ENCODE data around the gene DCUN1D4.
"Not testable (repeated sequence)": the region's sequence is repeated elsewhere in the genome, so short reads cannot be mapped to it uniquely, and the experiment has no call there.

DCUN1D4 gene

DNA sequence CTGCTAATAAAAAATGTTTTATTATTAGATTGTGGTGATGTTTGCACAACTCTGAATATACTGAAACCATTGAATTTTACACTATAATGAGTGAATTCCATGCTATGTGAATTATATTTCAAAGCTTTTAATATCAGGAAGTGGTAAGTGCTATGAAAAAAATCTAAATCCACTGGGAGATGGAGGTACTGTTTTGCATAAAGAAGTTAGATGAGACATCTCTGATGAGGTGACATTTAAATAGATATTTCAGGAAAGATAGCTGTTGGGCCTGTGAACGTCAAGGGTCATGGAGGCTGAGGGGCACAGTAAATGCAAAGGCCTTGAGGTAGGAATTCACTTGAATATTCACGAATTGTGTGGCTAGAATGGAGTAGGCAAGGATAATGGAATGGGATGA lies 12.3 kb downstream of the DCUN1D4 start:
- DNase-seq (ENCODE audit: low spot score), result no peak

DNA sequence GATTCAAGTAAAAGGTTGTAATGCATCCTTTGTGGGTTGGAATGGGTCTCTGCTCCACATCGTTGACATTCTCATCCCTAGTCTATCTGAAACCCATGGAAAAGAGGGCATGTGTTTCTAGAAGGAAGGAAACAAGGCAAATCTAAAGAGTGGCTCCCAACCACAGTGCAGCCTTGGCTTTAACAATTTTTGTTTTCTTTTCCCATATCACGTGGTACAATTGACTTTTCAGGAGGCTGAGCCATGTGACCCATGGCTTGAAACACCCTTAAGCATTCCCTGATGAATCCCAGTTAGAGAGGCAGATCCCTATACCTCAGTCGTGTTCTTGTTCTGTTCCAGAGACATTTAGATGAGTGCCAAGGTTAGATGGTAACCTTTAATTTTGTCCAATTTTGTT lies 12.8 kb downstream of the DCUN1D4 start:
- no peak for DNase-seq (ENCODE audit: low spot score)

DNA sequence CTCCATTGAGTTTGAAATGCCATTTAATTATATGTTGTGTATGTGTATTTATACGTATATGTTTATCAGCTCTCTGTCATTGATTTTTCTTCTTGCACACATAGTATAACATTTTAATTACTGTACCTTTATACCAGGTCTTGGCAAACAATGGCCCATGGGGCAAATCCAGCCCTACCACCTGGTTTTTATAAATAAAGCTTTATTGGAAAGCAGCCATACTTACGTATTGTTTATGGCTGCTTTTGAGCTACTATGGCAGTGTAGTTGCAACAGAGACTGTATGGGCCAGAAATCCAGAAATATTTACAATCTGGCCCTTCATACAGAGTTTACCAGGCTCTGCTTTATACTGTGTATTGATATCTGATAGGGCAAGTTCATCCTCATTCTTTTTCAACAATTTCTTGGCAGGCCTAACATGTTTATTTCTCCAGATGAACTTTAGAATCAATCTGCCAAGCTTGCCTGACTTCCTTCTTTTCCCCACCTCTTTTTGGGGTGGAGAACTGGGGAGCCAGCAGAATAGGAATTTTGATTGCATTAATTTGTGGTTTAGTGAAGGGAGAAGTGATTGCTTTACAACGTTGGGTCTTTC lies 15.8 kb downstream of the DCUN1D4 start:
- no peak for DNase-seq (ENCODE audit: low spot score)

DNA sequence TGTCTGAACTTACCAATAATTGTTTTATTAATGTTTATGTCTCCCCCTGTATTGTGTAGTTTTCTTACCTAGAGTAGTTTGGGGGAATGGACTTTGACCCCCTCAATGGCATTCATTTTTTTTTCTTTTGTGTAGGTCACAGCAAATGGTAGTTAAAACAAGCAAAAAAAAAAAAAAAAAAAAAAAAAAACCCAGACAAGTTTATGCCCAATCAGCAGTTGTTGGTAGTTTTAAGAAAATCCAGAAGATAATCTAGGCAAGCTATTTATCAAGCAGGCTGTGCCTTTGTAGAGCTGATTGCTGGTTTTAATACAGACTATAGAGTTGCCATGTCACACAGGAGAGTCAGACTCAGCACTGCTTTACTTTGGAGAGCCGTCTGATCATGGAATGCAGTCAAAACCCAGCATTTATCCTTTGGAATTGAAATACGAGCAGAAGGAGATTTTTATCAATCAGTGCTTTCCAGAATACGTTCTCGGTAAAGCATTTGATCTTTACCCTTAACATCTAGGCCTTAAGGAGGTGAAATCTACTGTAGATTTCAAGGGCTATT lies 16.6 kb downstream of the DCUN1D4 start:
- no peak for DNase-seq (ENCODE audit: low spot score)

DNA sequence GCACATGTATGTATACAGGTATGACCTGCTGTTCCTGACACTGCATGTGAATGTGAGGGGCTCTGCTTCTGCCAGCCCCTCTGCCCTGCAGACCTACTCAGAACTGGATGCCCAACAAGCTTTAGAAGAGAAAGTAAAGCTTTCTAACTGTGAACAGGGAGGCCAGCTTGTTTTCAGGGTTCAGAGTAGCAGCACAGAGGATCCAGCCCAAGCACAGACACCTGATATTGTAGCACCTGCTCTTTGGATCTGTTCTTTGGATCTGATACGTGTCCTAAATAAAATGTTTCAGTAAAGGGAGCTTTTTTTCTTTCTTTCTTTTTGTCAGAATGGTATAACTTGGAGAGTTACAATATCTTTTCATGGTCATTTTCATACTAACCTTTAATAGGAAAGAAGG lies 19.2 kb downstream of the DCUN1D4 start:
- no peak for DNase-seq (ENCODE audit: low spot score)

DNA sequence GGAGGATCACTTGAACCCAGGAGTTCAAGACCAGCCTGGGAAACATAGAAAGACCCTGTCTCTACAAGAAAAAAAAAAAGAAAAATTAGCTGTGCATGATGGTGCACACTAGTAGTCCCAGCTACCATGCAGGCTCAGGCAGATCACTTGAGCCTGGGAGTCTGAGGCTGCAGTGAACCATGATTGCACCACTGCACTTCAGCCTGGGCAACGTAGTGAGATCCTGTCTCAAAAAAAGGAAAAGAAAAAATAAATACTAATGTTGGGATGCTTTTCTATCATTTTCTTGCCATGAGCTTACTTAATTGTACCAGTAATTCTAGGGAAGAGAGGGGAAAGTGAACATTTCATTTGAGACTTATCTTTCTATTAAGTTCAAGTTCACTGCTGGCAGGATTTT lies 19.8 kb downstream of the DCUN1D4 start:
- DNase-seq (ENCODE audit: low spot score), result no peak

DNA sequence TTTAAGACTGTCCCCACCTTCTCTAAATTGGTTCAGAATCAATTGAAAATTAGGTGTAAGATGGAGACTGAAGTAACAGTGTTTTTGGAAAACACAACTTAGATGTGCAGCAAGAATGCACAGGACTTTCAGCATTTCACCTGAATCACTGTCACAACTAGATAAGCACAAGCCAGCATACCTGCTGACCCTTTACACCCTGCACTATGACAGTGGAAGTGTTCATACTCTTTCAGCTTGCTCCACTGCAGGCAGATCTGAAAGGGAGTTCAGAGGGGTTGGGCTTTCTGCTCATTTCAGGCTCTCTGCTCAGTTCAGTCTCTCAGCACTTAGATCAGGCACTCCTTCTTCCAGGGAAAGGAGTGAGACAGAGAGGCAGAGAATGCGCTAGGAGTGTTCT lies 22.8 kb downstream of the DCUN1D4 start:
- DNase-seq (ENCODE audit: low spot score), result no peak

DNA sequence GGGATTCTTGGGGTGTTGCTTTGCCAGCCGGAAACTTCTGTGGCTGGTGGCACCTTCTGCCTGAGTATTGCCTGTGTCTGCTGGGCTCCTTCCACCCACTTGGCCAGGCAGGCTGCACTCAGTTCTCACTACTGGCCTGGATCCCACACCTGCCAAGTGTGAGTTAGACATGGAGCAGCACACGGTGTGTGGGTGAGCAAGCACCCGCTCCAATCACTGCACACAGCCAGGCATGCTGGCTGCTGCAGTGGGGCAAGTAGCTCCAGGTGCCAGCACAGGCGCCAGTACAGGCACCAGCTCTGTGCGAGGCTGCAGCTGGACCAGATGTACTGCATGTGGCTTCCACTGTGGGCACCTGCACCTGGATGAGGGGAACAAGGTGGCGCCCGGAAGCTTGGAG lies 23.9 kb downstream of the DCUN1D4 start:
- no peak for DNase-seq (ENCODE audit: low spot score)

DNA sequence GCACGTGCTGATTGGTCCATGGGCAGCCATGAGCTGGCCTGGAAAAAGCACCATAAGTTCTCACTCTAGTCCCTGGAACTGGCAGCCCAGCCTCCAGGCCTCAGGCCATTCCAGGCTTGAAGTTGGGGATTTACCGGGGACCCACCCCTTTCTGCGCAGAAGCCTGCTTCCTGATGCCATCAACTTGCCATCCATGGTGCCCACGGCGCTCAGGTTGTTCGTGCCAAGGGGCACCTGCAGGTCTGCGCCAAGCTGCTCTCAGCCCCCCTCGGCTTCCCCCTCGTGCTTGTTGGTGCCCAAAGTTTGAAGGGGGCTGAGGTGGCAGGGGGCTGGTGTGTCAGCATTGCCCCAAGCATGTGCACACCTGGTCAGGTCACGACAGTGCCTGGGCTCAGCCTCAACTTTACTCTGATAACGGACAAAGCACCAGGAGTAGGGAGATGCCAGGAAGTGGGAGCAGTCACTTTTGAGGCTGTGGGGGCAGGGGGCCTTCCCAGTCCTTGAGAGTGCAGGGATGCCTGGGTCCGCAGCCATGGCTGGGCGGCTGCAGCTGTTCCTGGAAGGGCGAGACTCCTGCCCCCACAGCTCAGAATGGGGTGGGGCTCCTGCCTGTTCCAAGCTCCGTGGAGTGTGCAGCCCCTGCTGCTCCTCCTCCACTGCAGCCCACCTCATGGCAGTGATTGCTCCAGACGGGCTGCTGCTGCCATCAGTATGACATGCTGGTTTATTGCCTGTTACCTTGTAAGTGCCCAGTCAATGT lies 24.9 kb downstream of the DCUN1D4 start:
- no peak for DNase-seq (ENCODE audit: low spot score)

DNA sequence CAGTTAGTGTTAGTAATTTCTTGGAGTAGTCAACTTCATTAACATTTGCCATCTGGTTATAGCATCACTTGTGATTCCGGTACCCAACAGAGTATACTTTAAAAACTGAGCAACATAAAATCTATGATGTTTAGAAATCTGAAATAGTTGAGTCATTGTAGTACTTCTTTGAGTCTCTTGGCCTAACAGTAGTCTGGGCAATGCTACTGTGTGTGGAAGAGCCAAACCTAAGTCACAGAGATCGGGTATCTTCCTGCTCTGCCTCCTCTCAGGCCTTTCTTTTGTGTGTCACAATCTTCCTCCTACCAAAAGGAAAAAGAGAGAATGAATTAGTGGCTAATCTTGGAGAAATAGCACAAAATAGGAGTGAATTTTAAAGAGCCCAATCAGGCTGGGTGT lies 25.5 kb downstream of the DCUN1D4 start:
- DNase-seq (ENCODE audit: low spot score), result no peak

DNA sequence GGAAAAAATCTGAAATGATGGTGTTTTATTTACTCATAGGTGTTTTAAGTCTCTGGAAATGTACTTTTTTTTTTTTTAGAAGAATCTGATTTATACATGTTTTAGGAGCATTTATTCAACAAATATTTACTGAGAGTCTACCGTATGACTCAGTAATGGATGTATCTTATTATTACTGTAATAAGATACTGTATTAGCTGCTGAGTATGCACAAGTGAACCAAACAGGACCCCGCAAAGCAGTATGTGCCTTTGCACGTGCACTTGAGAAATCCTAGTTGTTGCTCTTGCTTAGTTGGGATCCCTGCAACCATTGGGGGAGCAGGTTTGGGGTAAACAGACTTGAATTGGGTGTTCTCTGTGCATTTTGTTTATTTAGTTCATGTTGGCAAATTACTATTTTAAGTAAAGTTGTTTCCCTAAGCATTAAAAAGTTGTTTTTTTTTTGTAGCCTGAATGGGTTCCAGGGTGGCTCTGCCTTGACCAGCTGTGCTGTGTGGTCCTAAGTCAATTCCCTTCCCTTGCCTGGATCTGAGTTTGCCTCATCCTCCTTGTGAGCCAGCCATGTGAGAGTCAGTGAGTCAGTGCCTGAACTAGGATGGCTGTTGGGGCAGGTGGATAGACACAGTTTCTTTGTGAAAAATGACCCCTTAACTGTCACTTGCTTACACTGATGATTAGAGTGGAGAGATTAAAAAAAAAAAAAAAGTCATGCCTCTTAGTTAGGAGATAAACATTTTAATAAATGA lies 27.7 kb downstream of the DCUN1D4 start:
- no peak for DNase-seq (ENCODE audit: low spot score)

DNA sequence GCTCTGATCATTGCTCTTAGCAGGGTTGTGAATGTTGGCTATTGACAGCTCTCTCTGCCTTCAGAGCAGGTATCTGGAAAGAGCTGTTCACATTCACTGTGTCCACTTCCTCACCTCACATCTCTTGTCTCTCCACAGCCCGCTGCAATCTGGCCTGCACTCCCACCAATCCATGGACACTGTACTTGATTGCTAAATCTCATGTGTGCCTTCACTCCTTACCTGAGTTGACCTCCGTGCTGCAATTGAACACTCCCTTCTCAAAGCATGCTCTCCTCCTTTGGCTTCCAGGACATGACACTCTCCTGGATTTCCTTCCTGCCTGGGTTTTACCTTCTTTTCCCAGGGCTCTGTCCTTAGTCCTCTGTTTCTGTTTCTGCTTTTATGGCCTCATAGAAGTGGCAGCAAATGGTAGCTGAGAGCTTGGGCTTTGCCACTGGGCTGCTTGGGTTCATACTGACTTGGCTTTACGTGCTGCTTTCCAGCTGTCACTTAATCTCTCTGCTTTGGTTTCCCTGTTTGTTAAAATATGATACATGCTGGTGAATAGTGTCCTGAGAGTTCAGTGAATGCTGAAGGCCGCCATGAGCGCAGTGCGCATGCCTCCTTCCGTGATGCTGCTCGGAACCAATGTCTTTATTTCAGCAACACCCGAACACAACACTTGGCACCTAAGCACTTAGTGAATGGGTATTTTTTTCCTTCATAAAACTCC lies 29.5 kb downstream of the DCUN1D4 start:
- DNase-seq (ENCODE audit: low spot score), result no peak

DNA sequence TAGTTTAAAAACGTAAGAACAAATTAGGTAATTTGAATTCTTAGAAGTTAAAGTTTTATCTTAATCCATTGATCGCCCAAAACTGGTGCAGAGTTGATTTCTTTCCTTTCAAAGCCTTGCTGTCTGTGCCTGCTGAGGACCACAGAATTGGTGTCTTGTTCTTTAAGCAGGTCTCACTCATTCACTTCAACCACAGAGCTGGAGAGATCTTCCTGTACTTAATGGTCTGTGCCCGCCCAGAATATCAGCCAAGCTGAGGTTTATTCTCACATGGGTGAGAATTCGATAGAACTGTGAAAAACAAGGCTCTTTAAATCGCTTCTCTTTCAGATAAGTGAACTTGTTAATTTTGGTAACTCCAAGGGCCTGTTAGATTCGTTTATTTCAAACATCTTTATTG lies 31.6 kb downstream of the DCUN1D4 start:
- DNase-seq (ENCODE audit: low spot score), result no peak

DNA sequence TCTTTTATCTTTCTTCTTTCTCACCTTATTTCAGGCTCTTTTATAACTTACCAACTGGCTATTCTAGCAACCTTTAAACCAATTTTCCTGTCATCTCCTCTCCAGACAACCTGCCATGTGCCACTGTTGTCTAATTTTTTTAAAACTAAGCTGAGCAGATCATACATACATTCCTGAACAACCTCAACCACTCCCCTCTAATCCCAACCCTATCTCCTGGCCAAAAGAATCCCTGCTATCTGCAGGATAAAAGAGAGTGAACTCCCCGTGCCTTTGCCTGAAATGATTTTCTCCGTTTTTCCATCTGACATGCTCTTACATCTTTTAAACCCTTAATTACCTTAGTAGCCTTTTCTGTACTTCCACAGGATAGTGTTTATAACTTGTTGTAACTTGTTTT lies 35.5 kb downstream of the DCUN1D4 start:
- no peak for DNase-seq (ENCODE audit: low spot score)

DNA sequence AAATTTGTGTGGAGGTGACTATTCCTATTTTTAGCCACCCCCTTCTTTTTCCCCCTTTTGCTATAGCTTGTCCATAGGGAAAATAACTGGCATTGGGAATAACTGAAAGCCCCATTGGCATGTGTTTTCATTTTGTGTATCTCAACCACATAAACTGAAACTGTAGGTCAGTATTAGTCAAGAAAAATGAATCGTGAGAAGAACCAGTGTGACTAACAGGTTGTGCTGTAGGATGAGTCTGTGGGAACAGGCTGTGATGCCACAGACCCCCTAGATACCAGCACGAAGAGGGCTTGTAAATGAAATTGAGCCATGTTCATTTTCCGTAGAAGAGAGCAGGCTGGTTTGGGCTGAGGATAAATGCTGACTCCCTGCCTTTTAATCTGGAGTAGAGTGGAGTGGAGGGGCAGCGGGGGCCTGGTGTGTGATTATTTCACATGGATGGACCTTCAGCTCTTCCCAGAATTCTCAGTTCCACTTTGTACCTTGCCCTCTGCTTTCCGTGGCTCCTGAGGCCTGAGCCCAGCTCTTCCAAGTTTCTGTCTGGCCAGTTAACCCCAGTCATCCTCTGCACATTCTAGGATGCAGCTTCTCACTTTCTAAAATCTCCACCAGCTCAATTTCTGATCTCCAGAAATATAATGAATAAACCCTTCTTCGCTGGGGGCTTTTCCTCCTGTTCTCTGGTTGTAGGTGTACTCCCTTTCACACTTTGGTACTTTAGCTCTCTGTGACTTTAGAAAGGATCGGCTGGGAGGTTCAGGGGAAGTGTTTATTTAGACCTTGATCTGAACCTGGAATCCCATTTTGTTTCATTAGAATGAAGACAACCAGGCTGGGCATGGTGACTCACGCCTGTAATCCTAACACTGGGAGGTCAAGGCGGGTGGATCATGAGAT lies 37.3 kb downstream of the DCUN1D4 start:
- no peak for DNase-seq (ENCODE audit: low spot score)

DNA sequence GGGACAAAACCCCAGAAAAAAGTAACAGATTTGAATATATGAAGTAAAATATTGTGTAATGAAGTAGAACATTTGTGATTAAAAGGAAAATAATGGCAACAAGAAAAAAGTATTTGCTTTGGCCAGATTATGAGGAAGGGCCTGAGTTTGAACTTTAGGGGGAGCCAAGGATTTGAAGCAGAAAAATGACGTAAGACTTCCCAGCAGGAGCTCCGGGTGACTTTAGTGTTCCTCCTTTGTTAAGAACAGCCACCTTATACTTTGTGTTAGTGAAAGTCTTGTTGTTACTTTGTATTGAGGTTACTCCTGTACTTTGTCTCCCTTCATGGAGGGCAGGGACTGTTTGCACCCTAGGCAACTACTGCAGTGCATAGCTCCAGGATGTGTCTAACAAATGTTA lies 41.1 kb downstream of the DCUN1D4 start:
- no peak for DNase-seq (ENCODE audit: low spot score)

DNA sequence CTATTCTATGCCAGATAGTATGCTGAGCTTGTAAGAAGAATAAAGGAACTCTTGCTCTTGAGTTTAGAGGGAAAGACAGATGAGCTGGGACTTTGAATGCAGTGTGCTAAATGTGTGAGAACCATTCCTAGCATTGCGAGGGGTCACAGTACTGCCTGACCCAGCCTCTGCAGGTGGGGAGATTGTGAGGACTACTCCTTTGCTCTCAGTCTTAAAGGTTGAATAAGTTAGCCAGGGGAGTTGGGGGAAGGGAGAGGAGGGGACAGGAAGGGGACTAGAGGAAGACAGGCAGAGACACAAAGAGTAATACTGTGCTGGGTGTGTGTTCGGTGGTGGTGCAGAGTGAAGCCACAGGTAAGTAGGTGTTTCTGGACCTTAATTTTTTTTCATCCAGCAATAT lies 41.7 kb downstream of the DCUN1D4 start:
- DNase-seq (ENCODE audit: low spot score), result no peak

DNA sequence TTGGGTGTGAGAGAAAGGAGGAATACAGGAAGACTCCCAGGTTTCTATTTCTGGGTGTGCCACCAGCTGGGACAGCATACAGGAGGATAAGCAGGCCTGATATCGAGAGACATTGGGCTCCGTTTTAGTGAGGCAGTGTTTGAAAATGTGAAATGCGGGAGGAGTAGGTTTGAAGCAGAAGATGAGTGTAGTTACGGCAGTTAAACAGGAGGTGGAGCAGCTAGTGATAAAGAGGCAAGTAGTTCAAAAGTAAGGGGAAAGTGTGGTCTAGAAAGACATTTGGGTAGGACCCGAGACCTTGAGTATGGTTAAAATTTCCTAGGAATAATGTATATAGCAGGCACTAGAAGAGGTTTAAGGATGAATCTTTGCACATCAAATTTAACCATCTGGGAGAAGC lies 42.4 kb downstream of the DCUN1D4 start:
- no peak for DNase-seq (ENCODE audit: low spot score)

DNA sequence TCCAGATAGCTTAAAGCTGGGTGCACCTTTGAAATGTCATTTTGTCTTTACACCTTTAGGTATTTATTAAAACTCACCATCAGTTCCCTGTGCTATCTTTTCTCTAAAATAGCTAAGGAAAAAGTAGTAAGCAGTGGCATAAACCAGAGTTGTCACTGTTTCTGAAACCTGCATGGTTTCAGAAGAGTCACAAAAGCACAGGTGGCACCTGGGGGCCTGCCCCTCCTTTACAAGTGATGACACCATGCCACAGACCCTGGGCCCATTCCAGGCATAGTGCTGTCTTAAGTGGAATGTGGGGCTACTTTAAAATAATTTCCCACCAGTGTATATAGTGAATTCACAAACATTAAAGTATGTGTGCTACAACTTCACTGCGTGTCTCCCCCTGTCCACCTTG lies 47.8 kb downstream of the DCUN1D4 start:
- DNase-seq (ENCODE audit: low spot score), result no peak

DNA sequence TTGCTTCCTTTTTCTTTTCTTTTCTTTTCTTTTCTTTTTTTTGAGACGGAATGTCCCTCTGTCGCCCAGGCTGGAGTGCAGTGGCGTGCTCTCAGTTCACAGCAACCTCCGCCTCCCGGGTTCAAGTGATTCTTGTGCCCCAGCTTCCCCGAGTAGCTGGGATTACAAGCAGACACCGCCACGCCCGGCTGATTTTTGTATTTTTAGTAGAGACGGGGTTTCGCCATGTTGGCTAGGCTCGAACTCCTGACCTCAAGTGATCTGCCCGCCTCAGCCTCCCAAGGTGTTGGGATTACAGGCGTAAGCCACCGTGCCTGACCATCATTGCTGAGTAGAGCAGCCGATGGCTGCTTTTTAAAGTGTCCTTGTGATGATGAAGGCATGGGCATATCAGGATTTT lies 50.4 kb downstream of the DCUN1D4 start:
- not testable (repeated sequence) for DNase-seq (ENCODE audit: low spot score)

DNA sequence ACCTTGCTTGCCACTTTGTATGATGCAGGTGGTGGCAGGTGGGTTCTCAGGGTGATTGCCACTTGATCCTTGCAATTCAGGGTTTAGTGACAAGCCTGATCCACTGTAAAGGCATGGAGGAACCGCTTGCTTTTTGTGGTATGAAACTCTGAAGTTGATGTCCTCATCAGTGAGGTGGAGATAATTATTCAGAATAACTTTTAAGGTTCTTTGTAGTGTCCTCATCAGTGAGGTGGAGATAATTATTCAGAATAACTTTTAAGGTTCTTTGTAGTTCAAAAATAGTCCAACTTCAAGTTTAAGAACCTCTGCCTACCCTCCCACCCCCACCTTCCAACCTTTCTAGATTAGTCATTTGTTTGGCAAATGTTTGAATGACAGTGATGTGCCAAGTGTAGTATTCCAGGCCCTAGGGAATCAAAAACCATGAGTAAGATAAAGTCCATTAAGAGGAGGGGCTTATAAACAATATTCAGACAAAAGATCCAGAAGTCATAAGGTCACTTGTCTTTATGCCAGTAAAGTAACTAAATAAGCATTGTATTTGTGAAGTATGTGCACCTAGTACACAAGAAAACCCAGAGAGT lies 51.2 kb downstream of the DCUN1D4 start:
- no peak for DNase-seq (ENCODE audit: low spot score)
